Naive thymus-derived CD8-positive, alpha-beta T cell (primary cell): ENCODE data around the gene UBR1. TPM values are rescaled to one million over a fixed set of nuclear protein-coding genes. Genes with fewer than 3 reads are reported as not detected.

Source experiments
- ATAC-seq, 2 donors: fragments of 150-1000 bp; cut with Tn5 transposase in 1 of 2; sonication (Bioruptor Pico), chemical (Tn5 transposase) in 1 of 2; 1 replicate in 1 of 2; 2 replicates in 1 of 2; pipeline ENCODE4 v1.10.0; 2021; ENCODE audit warnings: mild to moderate bottlenecking in 2 of 2, moderate library complexity in 2 of 2
- POLR2A ChIA-PET: fragments of 350-600 bp; sonication (Branson Sonifier 250); formaldehyde crosslinking; loops from one replicate; lab custom pipeline; 2021; ENCODE audit warnings: antibody characterized with exemption; lab: Charles Lee
- DNase-seq, 10 donors: peaks; one replicate each; pipeline versions ENCODE4 v3.0.0 to v3.0.0-alpha.2; 2020 to 2022
- H3K27ac Mint-ChIP-seq, 10 donors: one replicate each; pipeline ENCODE4 v1.8.0; 2020 to 2022; ENCODE audit warnings: mild to moderate bottlenecking in 10 of 10, mixed read lengths in 10 of 10, moderate library complexity in 4 of 10, inconsistent platforms in 1 of 10
- H3K27me3 Mint-ChIP-seq, 5 donors: one replicate each; pipeline ENCODE4 v1.8.0; 2021 to 2022; ENCODE audit warnings: mixed read lengths in 5 of 5
- H3K36me3 Mint-ChIP-seq, 3 donors: one replicate each; pipeline ENCODE4 v1.8.0; 2020 to 2022; ENCODE audit warnings: mixed read lengths in 3 of 3, mild to moderate bottlenecking in 2 of 3, inconsistent platforms in 1 of 3
- H3K4me1 Mint-ChIP-seq, 4 donors: one replicate each; pipeline ENCODE4 v1.8.0; 2021 to 2022; ENCODE audit warnings: mixed read lengths in 4 of 4
- H3K4me3 Mint-ChIP-seq, 10 donors: one replicate each; pipeline ENCODE4 v1.8.0; 2020 to 2022; ENCODE audit warnings: mild to moderate bottlenecking in 10 of 10, mixed read lengths in 10 of 10, moderate library complexity in 6 of 10, inconsistent platforms in 1 of 10
- H3K9me3 Mint-ChIP-seq, 9 donors: one replicate each; pipeline ENCODE4 v1.8.0; 2020 to 2022; ENCODE audit warnings: mixed read lengths in 9 of 9, mild to moderate bottlenecking in 3 of 9, inconsistent platforms in 1 of 9, moderate library complexity in 1 of 9
- polyA plus RNA-seq, 3 donors: library from polyadenylated mRNA; unstranded; fragments of 300-500 nt; fragmentation: Illumina TruSeq; gene quantifications; one replicate each; pipeline ENCODE4 v1.2.3, GENCODE V29; 2021
- total RNA-seq, 8 experiments: library from RNA in 2 of 8; stranded (reverse) in 2 of 8; gene quantifications; one replicate each; pipeline ENCODE4 v1.2.3 and lab custom pipeline; 2021 to 2026

The UBR1 gene
- total and polyA plus RNA-seq, 5 experiments from 2014 or later, result 16.1 to 52.4 (median 20.8) TPM

- H3K36me3 Mint-ChIP-seq, result peaks cover 0 to 60% (median 10%) of the 10 kb centered on the region in 3 donors
- DNase-seq, result no peak
- H3K4me3 Mint-ChIP-seq, result no peak overlapping the region
- H3K9me3 Mint-ChIP-seq, result no peaks in the 10 kb centered on the region
- POLR2A ChIA-PET, result no interaction called here
- H3K4me1 Mint-ChIP-seq, result peaks cover 19 to 64% (median 52%) of the 10 kb centered on the region in 4 donors
- H3K27me3 Mint-ChIP-seq, result no peaks in the 10 kb centered on the region
- no peak for ATAC-seq
- H3K27ac Mint-ChIP-seq, result peak overlapping the region in 3 of 10 donors; percentile 63 to 66 (median 64)
Measured at GRCh38 chr15:43091859-43092258, 14.0 kb downstream of the UBR1 start.

DNA sequence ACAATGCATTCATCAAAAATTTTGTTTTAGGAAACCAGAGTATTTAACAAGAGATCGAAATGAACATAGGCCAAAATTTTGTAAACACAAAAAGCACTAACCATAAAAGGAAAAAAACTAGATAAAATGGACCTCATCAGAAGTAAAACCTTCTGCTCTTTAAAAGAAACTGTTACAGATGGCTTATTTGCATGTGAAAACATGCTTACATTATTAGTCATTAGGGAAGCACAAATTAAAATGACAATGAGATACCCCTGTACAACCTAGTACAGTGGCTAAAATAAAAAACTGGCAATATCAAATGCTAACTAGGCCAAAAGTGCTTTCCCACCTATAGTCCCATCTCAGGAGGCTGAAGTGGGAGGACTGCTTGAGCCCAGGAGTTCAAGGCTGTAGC, 19.3 kb downstream of the UBR1 start:
- no peaks in the 10 kb centered on the region for H3K27me3 Mint-ChIP-seq
- peaks cover 11 to 42% (median 33%) of the 10 kb centered on the region in 4 donors for H3K4me1 Mint-ChIP-seq
- peak overlapping the region in 2 of 10 donors; percentile 12 to 40 for H3K4me3 Mint-ChIP-seq
- ATAC-seq (no peak), DNase-seq (no peak)
- H3K9me3 Mint-ChIP-seq, result no peaks in the 10 kb centered on the region
- H3K36me3 Mint-ChIP-seq, result peaks cover 0 to 68% (median 3%) of the 10 kb centered on the region in 3 donors
- peak overlapping the region in 4 of 10 donors; percentile 58 to 92 (median 62) for H3K27ac Mint-ChIP-seq
- POLR2A ChIA-PET, result no interaction called here

- Mint-ChIP-seq H3K27me3 (no peaks in the 10 kb centered on the region), H3K27ac (no peak overlapping the region)
- POLR2A ChIA-PET, result no interaction called here
Measured at GRCh38 chr15:43085921-43086320, 19.9 kb downstream of the UBR1 start.

DNA sequence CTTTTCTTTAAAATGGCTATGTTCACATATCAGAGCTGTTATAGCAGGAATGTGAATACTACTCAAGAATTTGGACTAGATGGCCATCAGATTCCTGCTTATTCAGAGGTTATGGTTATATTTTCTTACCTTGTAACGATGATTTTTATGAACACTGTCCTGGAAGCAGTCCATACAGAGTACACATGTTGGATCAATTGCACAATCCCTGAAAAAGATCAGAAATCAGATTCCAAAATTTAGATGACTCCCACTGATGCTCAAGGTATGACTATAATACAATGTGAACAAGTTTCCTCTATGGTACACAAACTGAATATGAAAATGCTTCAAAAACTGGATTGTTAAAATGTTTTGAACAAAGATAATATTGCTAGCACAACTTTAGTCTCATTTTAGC, 23.3 kb downstream of the UBR1 start:
- POLR2A ChIA-PET, result no interaction called here
- H3K4me3 Mint-ChIP-seq, result no peak overlapping the region
- H3K4me1 Mint-ChIP-seq, result peaks cover 14 to 36% (median 28%) of the 10 kb centered on the region in 4 donors
- no peaks in the 10 kb centered on the region for H3K9me3 Mint-ChIP-seq
- DNase-seq (no peak), ATAC-seq (no peak)
- H3K27me3 Mint-ChIP-seq, result no peaks in the 10 kb centered on the region
- H3K27ac Mint-ChIP-seq, result peak overlapping the region in 2 of 10 donors; percentile 16 to 85
- H3K36me3 Mint-ChIP-seq, result peaks cover 0 to 73% (median 16%) of the 10 kb centered on the region in 3 donors

More at GRCh38 chr15:43085921-43086320, 19.9 kb downstream of the UBR1 start:
- Mint-ChIP-seq H3K4me1 (peaks cover 11 to 39% (median 33%) of the 10 kb centered on the region in 4 donors), H3K36me3 (peaks cover 0 to 71% (median 4%) of the 10 kb centered on the region in 3 donors), H3K4me3 (no peak overlapping the region), H3K9me3 (no peaks in the 10 kb centered on the region)
- DNase-seq, result no peak
- no peak for ATAC-seq

DNA sequence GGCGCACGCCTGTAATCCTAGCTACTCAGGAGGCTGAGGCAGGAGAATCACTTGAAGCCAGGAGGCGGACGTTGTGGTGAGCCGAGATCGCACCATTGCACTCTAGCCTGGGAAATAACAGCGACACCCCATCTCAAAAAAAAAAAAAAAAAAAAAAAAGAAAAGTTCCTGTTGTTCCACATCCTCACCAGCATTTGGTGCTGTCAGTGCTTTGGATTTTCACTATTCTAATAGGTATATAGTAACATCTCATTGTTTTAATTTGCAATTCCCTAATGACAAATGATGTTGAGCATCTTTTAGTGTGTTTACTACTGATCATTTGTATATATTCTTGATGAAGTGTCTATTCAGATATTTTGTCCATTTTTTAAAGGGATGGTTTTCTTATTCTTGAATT, 24.6 kb downstream of the UBR1 start:
- Mint-ChIP-seq H3K4me1 (peaks cover 14 to 29% (median 22%) of the 10 kb centered on the region in 4 donors), H3K9me3 (no peaks in the 10 kb centered on the region), H3K36me3 (peaks cover 0 to 65% (median 16%) of the 10 kb centered on the region in 3 donors), H3K27ac (no peak overlapping the region), H3K4me3 (no peak overlapping the region), H3K27me3 (no peaks in the 10 kb centered on the region)
- POLR2A ChIA-PET, result no interaction called here
- no peak for DNase-seq
- no peak for ATAC-seq

GRCh38 chr15:43071451-43071850, 34.4 kb downstream of the UBR1 start:
- Mint-ChIP-seq H3K27ac (no peak overlapping the region), H3K27me3 (no peaks in the 10 kb centered on the region), H3K4me1 (peaks cover 0 to 2% (median under 1%) of the 10 kb centered on the region in 4 donors), H3K9me3 (no peaks in the 10 kb centered on the region), H3K36me3 (peaks cover 0 to 81% (median 34%) of the 10 kb centered on the region in 3 donors), H3K4me3 (no peak overlapping the region)
- POLR2A ChIA-PET, result no interaction called here
- no peak for DNase-seq
- ATAC-seq, result no peak

DNA sequence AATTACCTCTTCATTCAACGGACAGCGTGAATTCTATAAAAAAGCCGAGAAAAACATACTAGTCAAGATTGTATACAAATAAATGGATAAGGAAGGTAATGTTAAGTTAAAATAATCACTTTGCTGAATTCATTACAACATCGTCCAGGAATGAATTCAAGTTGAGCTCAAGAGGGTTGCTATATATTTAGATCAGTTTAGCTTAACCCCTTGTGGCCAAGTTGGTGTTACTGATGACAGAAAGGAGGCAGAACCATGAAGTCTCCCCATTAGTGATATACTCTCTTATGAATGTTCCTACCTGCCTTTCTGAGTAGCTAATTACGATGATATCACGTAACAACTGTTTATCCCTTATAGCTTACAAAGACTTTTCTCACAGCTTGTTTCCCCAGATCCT, 34.9 kb downstream of the UBR1 start:
- DNase-seq (no peak), ATAC-seq (no peak)
- no peak overlapping the region for H3K4me3 Mint-ChIP-seq
- peaks cover 0 to 2% (median under 1%) of the 10 kb centered on the region in 4 donors for H3K4me1 Mint-ChIP-seq
- POLR2A ChIA-PET, result no interaction called here
- H3K27ac Mint-ChIP-seq, result peak overlapping the region in 1 of 10 donors; percentile 43
- no peaks in the 10 kb centered on the region for H3K27me3 Mint-ChIP-seq
- no peaks in the 10 kb centered on the region for H3K9me3 Mint-ChIP-seq
- H3K36me3 Mint-ChIP-seq, result peaks cover 0 to 87% (median 37%) of the 10 kb centered on the region in 3 donors

GRCh38 chr15:43070249-43070648, 35.6 kb downstream of the UBR1 start:
- Mint-ChIP-seq H3K36me3 (peaks cover 0 to 93% (median 39%) of the 10 kb centered on the region in 3 donors), H3K4me1 (peaks cover 0 to 5% (median 0%) of the 10 kb centered on the region in 4 donors), H3K4me3 (no peak overlapping the region), H3K9me3 (no peaks in the 10 kb centered on the region), H3K27me3 (no peaks in the 10 kb centered on the region), H3K27ac (no peak overlapping the region)
- ATAC-seq (no peak), DNase-seq (no peak)
- POLR2A ChIA-PET, result no interaction called here

GRCh38 chr15:43067717-43068461, 37.9 kb downstream of the UBR1 start:
- H3K36me3 Mint-ChIP-seq, result peaks cover 0 to 88% (median 28%) of the 10 kb centered on the region in 3 donors
- POLR2A ChIA-PET, result no interaction called here

GRCh38 chr15:43056696-43057095, 49.1 kb downstream of the UBR1 start:
- DNase-seq (no peak), ATAC-seq (no peak)
- Mint-ChIP-seq H3K27me3 (no peaks in the 10 kb centered on the region), H3K4me3 (no peak overlapping the region), H3K36me3 (peaks cover 9 to 91% (median 18%) of the 10 kb centered on the region in 3 donors), H3K4me1 (peaks cover 0 to 2% (median 0%) of the 10 kb centered on the region in 4 donors), H3K9me3 (no peaks in the 10 kb centered on the region), H3K27ac (peak overlapping the region in 2 of 10 donors; percentile 41 to 43)
- POLR2A ChIA-PET, result interaction anchor here (0.6 kb wide), 1 partner anchor 137 kb away, joined by 3 read pairs; no protein-coding TSS in a partner anchor

More at GRCh38 chr15:43067717-43068461, 37.9 kb downstream of the UBR1 start:
- peaks cover 0 to 7% (median 0%) of the 10 kb centered on the region in 4 donors for H3K4me1 Mint-ChIP-seq
- H3K27ac Mint-ChIP-seq, result peak overlapping the region in 1 of 10 donors; percentile 36
- no peaks in the 10 kb centered on the region for H3K27me3 Mint-ChIP-seq
- no peak for DNase-seq
- ATAC-seq, result no peak
- no peak overlapping the region for H3K4me3 Mint-ChIP-seq
- H3K9me3 Mint-ChIP-seq, result no peaks in the 10 kb centered on the region

GRCh38 chr15:43052860-43053259, 53.0 kb downstream of the UBR1 start:
- POLR2A ChIA-PET, result no interaction called here
- H3K27ac Mint-ChIP-seq, result peak overlapping the region in 1 of 10 donors; percentile 39
- peaks cover 0 to 92% (median 25%) of the 10 kb centered on the region in 3 donors for H3K36me3 Mint-ChIP-seq
- no peak for ATAC-seq
- H3K27me3 Mint-ChIP-seq, result no peaks in the 10 kb centered on the region
- H3K9me3 Mint-ChIP-seq, result no peaks in the 10 kb centered on the region
- peaks cover 0 to 3% (median 1%) of the 10 kb centered on the region in 4 donors for H3K4me1 Mint-ChIP-seq
- H3K4me3 Mint-ChIP-seq, result no peak overlapping the region
- no peak for DNase-seq

GRCh38 chr15:43048935-43049334, 56.9 kb downstream of the UBR1 start:
- ATAC-seq (no peak), DNase-seq (no peak)
- peak overlapping the region in 3 of 10 donors; percentile 11 to 32 (median 22) for H3K27ac Mint-ChIP-seq
- H3K36me3 Mint-ChIP-seq, result peaks cover 8 to 92% (median 35%) of the 10 kb centered on the region in 3 donors
- H3K4me3 Mint-ChIP-seq, result no peak overlapping the region
- POLR2A ChIA-PET, result interaction anchor here (0.6 kb wide), 1 partner anchor 114 kb away, joined by 3 read pairs; no protein-coding TSS in a partner anchor
- H3K27me3 Mint-ChIP-seq, result no peaks in the 10 kb centered on the region
- no peaks in the 10 kb centered on the region for H3K9me3 Mint-ChIP-seq
- peaks cover 0 to 3% (median 1%) of the 10 kb centered on the region in 4 donors for H3K4me1 Mint-ChIP-seq

DNA sequence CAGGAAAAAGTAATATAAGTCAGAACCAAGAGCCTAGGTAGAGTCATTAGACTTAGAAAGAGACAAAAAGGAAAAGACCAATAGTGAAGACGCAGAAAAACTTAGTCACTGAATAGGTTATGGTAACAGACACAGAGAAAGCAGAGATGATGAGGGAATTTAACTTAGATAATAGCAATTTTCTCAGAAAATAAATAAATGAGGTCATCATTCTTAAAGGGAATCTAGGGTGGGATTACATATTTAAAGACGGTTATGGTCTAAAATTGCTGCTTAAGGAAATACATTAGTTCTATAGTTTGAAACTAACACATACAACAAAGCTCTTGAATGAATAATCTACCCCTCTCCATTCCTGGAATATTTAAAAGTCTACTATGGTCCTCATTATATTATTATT, 59.4 kb downstream of the UBR1 start:
- POLR2A ChIA-PET, result no interaction called here
- Mint-ChIP-seq H3K4me1 (peaks cover 0 to 3% (median 1%) of the 10 kb centered on the region in 4 donors), H3K27me3 (no peaks in the 10 kb centered on the region), H3K27ac (peak overlapping the region in 1 of 10 donors; percentile 17), H3K9me3 (peaks cover 0 to 3% (median 0%) of the 10 kb centered on the region in 9 donors), H3K4me3 (no peak overlapping the region), H3K36me3 (peaks cover 17 to 92% (median 50%) of the 10 kb centered on the region in 3 donors)
- ATAC-seq (no peak), DNase-seq (no peak)
